T-helper 2 cell treated with Interferon-gamma antibody and Interleukin-4, amounts not matched to agents 5 μg/mL and 100 μg/mL, for 36 hours (primary cell): ENCODE measurements around the gene ZNF92.
"Not testable (repeated sequence)": the region's sequence is repeated elsewhere in the genome, so short reads cannot be mapped to it uniquely, and the experiment has no call there.

Source experiments
- DNase-seq: peaks from one replicate; pipeline ENCODE4 v3.0.0; 2021; ENCODE audit warnings: low spot score
- H3K27ac Mint-ChIP-seq: one replicate; pipeline ENCODE4 v1.8.0; 2021; ENCODE audit warnings: mild to moderate bottlenecking, mixed read lengths
- H3K27me3 Mint-ChIP-seq: one replicate; pipeline ENCODE4 v1.8.0; 2021; ENCODE audit warnings: low read depth, mixed read lengths
- H3K36me3 Mint-ChIP-seq: one replicate; pipeline ENCODE4 v1.8.0; 2021; ENCODE audit warnings: low read depth, mixed read lengths
- H3K4me1 Mint-ChIP-seq: one replicate; pipeline ENCODE4 v1.8.0; 2021; ENCODE audit warnings: low read depth, mixed read lengths
- H3K4me3 Mint-ChIP-seq: one replicate; pipeline ENCODE4 v1.8.0; 2022; ENCODE audit warnings: mild to moderate bottlenecking, moderate library complexity, mixed read lengths
- H3K9me3 Mint-ChIP-seq: one replicate; pipeline ENCODE4 v1.8.0; 2021; ENCODE audit warnings: mixed read lengths

ZNF92 gene

DNA sequence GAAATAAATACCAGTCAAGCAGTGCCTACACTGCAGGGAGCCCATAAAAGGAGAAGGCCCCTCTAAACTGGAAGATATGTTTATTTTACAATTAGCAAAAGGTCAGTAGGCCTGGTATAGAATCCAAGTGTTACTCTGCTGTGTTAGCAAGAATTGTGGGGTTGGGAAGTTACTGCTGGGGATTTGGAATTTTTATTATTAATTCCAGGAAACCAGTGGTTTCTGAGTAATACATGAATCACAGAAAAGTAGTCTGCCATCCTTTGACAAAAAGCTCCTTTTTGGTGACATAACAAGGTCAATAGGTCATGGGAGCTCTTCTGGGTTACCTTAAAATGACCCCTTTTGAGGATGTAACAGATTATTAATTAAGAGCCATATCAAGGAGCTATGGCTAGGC is 67.4 kb downstream of the ZNF92 start:
- no peaks in the 10 kb centered on the region for H3K27me3 Mint-ChIP-seq
- no peak for DNase-seq
- H3K4me3 Mint-ChIP-seq = no peak overlapping the region

DNA sequence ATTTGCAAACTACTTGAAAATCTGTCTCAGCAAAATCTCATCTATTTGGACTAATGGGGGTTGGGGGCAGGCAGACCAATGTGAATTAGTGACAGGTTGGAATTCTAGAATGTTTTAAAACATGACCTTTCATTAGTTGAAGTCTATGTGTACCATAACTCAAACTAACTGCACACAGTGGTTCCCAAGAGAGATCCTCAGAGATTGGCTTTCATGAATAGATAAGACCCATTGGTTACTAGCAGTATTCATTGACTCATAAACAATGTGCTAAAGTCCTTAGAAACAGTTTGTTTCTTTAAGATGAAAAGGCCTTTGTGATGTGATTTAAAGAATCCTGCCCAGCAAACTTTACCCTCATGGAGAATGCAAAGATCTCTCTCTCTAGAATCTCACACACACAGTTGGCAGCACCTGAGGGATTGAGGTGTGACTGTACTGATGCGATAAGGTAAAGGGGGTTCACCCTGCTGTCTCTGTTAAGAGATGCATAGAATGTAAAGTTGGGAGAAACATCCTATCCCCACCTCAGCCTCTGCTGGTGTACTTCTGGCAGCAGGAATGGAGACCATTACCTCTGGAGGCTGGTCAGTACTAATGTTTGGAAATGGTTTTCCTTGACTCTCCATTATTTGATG is 70.7 kb downstream of the ZNF92 start:
- DNase-seq = no peak
- no peak overlapping the region for H3K4me3 Mint-ChIP-seq
- no peak overlapping the region for H3K27ac Mint-ChIP-seq
- no peaks in the 10 kb centered on the region for H3K27me3 Mint-ChIP-seq
- H3K36me3 Mint-ChIP-seq = no peaks in the 10 kb centered on the region
- H3K9me3 Mint-ChIP-seq = peaks cover 16% of the 10 kb centered on the region
- no peaks in the 10 kb centered on the region for H3K4me1 Mint-ChIP-seq

More for the DNA sequence above, 67.4 kb downstream of the ZNF92 start:
- Mint-ChIP-seq H3K27ac (no peak overlapping the region), H3K4me1 (no peaks in the 10 kb centered on the region), H3K36me3 (no peaks in the 10 kb centered on the region), H3K9me3 (peaks cover 8% of the 10 kb centered on the region)

DNA sequence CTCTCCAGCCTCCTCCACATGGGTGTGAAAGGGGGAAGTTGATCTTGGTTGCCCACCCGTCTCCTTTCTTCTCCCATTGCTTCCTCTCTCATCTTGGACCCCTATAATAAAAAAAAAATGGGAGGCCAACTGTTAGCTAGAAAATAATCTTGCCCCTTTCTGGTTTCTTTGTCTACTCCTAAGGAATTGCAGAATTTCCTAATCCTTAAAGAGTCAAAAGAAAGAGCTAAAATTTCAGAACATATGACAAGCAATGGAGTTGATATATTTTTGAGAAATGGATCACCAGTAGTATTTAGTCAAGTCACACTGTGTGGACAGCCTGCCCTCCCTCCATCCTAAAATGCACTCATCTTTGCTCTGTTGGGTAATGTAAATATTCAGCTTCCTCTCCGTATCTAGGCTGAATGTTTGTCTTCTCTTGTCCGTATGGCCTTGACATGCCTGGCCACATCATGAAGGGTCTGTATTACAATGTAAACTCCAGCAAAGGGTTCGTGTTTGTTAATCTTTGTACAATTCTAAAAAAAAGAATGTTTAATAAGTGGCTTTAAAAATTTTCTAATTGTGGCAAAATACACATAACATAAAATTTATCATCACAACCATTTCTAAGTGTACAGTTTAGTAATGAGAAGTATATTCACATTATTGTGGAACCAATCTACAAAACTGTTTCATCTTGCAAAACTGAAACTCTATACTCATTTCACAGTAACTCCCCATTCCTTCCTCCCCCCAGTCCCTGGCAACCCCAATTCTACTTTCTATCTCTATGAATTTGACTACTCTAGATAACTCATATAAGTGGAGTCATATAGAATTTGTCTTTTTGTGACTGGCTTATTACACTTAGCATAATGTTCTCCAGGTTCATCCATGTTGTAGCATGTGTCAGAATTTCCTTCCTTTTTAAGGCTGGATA is 71.5 kb downstream of the ZNF92 start:
- H3K9me3 Mint-ChIP-seq = peaks cover 16% of the 10 kb centered on the region
- H3K4me3 Mint-ChIP-seq = no peak overlapping the region
- no peaks in the 10 kb centered on the region for H3K4me1 Mint-ChIP-seq
- DNase-seq = no peak
- no peaks in the 10 kb centered on the region for H3K36me3 Mint-ChIP-seq
- no peak overlapping the region for H3K27ac Mint-ChIP-seq
- no peaks in the 10 kb centered on the region for H3K27me3 Mint-ChIP-seq

DNA sequence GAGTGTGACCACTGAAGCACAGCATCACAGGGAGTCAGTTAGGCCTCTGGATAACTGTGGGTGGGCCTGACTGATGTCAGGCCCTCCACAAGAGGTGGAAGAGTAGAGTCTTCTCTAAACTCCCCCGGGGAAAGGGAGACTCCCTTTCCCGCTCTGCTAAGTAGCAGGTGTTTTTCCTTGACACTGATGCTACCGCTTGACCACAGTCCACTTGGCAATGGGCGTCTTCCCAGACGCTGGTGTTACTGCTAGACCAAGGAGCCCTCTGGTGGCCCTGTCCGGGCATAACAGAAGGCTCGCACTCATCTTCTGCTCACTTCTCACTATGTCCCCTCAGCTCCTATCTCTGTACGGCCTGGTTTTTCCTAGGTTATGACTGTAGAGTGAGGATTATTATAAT is 73.4 kb downstream of the ZNF92 start:
- peaks cover 16% of the 10 kb centered on the region for H3K9me3 Mint-ChIP-seq
- not testable (repeated sequence) for DNase-seq, H3K36me3 Mint-ChIP-seq, H3K4me3 Mint-ChIP-seq, H3K27me3 Mint-ChIP-seq, H3K4me1 Mint-ChIP-seq, H3K27ac Mint-ChIP-seq

DNA sequence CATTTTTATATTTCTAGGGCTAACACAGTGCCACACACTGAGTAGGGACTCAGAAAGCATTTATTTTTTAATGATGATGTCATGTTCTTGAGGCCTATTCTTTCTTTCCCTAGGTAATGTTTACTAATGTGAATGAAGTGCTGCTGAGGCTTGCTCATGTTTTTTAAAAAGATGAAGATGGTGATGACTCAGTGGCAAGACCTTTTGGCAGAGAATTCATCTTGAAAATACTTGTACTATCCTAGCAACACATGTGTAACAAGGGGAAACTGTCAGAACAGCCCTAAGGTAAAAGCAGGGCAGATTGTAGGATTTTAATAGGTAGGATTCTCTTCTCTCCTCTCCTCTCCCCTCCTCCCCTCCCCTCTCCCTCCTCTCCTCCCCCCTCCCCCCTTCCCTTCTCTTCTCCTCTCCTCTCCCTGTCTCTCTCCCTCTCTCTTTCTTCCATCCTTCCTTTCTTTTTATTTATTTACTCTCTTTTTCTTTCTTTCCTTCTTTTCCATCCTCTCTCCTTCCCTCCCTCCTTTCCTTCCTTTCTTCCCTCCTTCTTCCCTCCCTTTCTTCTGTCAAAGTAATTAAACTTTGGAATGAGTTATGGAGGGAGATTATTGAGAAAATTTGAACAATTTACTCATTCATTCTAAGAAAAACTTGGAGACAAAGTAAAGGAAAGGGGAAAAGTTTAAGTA is 75.3 kb downstream of the ZNF92 start:
- Mint-ChIP-seq H3K4me3 (no peak overlapping the region), H3K27ac (no peak overlapping the region), H3K4me1 (no peaks in the 10 kb centered on the region), H3K9me3 (peaks cover 16% of the 10 kb centered on the region), H3K36me3 (no peaks in the 10 kb centered on the region), H3K27me3 (peaks cover 10% of the 10 kb centered on the region)
- DNase-seq = no peak

DNA sequence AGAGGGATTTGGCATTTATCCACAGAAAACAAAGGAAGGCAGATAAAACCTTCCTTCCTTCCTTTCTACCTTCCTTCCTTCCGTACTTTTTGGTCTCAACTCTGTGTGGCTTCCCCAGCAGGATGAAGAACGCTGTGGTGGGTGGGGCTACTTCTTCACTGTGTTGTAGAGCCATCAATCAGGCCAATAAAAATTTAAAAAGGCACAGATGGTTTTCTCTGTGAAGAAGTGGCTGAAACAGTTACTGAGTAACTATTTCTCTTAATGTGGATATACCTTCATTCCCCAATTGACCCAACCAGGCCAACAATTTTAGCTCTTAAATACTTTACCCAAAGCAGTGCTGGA is 75.8 kb downstream of the ZNF92 start:
- H3K27me3 Mint-ChIP-seq = peaks cover 11% of the 10 kb centered on the region
- H3K4me3 Mint-ChIP-seq = no peak overlapping the region
- H3K27ac Mint-ChIP-seq = no peak overlapping the region
- H3K36me3 Mint-ChIP-seq = no peaks in the 10 kb centered on the region
- H3K9me3 Mint-ChIP-seq = peaks cover 16% of the 10 kb centered on the region
- no peaks in the 10 kb centered on the region for H3K4me1 Mint-ChIP-seq
- no peak for DNase-seq
